Fibroblast of lung (primary cell): Measurements from ENCODE around the gene ZNF501. TPM values are rescaled to one million over a fixed set of nuclear protein-coding genes. Genes with fewer than 3 reads are reported as not detected.

Experiments used
- DNase-seq, 2 donors: peaks; one replicate each; pipeline versions ENCODE4 v3.0.0 to v3.0.0-alpha.2; 2010; ENCODE audit warnings: low read depth in 2 of 2
- H2AFZ ChIP-seq: 2 replicates; pipeline ENCODE4 v1.5.1; 2012; ENCODE audit warnings: low read length, control low read depth, inconsistent platforms
- H3K27ac ChIP-seq: 2 replicates; pipeline ENCODE4 v1.5.1; 2011; ENCODE audit warnings: low read length, control low read depth; ENCODE audit not compliant: insufficient read depth
- H3K27me3 ChIP-seq: 2 replicates; pipeline ENCODE4 v1.5.1; 2011; ENCODE audit warnings: mild to moderate bottlenecking, low read length; ENCODE audit not compliant: control insufficient read depth, insufficient read depth
- H3K36me3 ChIP-seq: 2 replicates; pipeline ENCODE4 v1.5.1; 2011; ENCODE audit warnings: low read length; ENCODE audit not compliant: control insufficient read depth, insufficient read depth
- H3K4me1 ChIP-seq: 2 replicates; pipeline ENCODE4 v1.5.1; 2011; ENCODE audit warnings: low read length; ENCODE audit not compliant: control insufficient read depth, insufficient read depth; ENCODE audit errors: extremely low read depth
- H3K4me2 ChIP-seq: 2 replicates; pipeline ENCODE4 v1.5.1; 2011; ENCODE audit warnings: low read length, control low read depth; ENCODE audit not compliant: insufficient read depth; ENCODE audit errors: extremely low read depth
- H3K4me3 ChIP-seq, 4 experiments: fragments of 200-600 bp in 1 of 4; sonication (generic) in 1 of 4; replicated peaks in 1 of 4; 2 replicates each; pipeline ENCODE4 v1.5.1; 2011 to 2016; ENCODE audit warnings: low read length in 4 of 4, low read depth in 3 of 4, mild to moderate bottlenecking in 3 of 4, control low read depth in 2 of 4, inconsistent platforms in 1 of 4, mixed read lengths in 1 of 4; ENCODE audit not compliant: insufficient read depth in 1 of 4; ENCODE audit errors: control extremely low read depth in 1 of 4
- H3K79me2 ChIP-seq: 2 replicates; pipeline ENCODE4 v1.5.1; 2012; ENCODE audit warnings: mild to moderate bottlenecking, low read length, inconsistent platforms; ENCODE audit not compliant: control insufficient read depth, insufficient read depth
- H3K9ac ChIP-seq: 2 replicates; pipeline ENCODE4 v1.5.1; 2011; ENCODE audit warnings: mild to moderate bottlenecking, low read length, control low read depth; ENCODE audit not compliant: insufficient read depth
- H3K9me3 ChIP-seq: 2 replicates; pipeline ENCODE4 v1.5.1; 2012; ENCODE audit warnings: low read depth, low read length; ENCODE audit not compliant: control insufficient read depth, insufficient read depth
- H4K20me1 ChIP-seq: 2 replicates; pipeline ENCODE4 v1.5.1; 2011; ENCODE audit warnings: low read length; ENCODE audit not compliant: control insufficient read depth, insufficient read depth; ENCODE audit errors: extremely low read depth
- CTCF ChIP-seq, 2 donors: IDR thresholded peaks in 1 of 2; conservative IDR thresholded peaks in 1 of 2; 1 replicate in 1 of 2; 2 replicates in 1 of 2; pipeline ENCODE4 v1.5.1; 2011 to 2012; ENCODE audit warnings: low read length in 2 of 2, control low read depth in 1 of 2, inconsistent platforms in 1 of 2, low read depth in 1 of 2, mild to moderate bottlenecking in 1 of 2
- EZH2 ChIP-seq: IDR thresholded peaks from 2 replicates; pipeline ENCODE4 v1.5.1; 2012; ENCODE audit warnings: low read length, control low read depth, mild to moderate bottlenecking; ENCODE audit errors: missing control alignments
- polyA plus RNA-seq, 2 donors: library from polyadenylated mRNA; depleted of rRNA in 1 of 2; stranded (reverse) in 1 of 2; unstranded in 1 of 2; fragments of >200 nt; gene quantifications; 2 replicates each; pipeline ENCODE4 v1.2.1, GENCODE V29; 2011 to 2012; ENCODE audit warnings: missing spikeins in 1 of 2
- total RNA-seq: library from RNA; depleted of rRNA; stranded (reverse); fragments of >200 nt; gene quantifications from 2 replicates; pipeline ENCODE4 v1.2.1, GENCODE V29; 2014

Gene ZNF501
- total and polyA plus RNA-seq, 2 donors (not counting 1 experiment from before 2014, with no cell fraction given), result 3.7 to 16.0 TPM

- no peak overlapping the region for H3K4me2 ChIP-seq
- H3K36me3 ChIP-seq, result no peaks in the 10 kb centered on the region
- peaks cover 17% of the 10 kb centered on the region for H3K79me2 ChIP-seq
- no peak for DNase-seq
- no peak for TF ChIP-seq CTCF (conservative IDR thresholded peaks at IDR 0.05 in 1 of 2, IDR thresholded peaks at IDR 0.05 in 1 of 2; ENCODE audit: low read depth in 1 of 2, low read length in 2 of 2)
- no peak for TF ChIP-seq EZH2
- H3K4me3 ChIP-seq, result no peak overlapping the region
- H3K9ac ChIP-seq, result no peak overlapping the region
- no peaks in the 10 kb centered on the region for H3K9me3 ChIP-seq
- no peaks in the 10 kb centered on the region for H4K20me1 ChIP-seq
- H3K4me1 ChIP-seq, result no peaks in the 10 kb centered on the region
- H3K27ac ChIP-seq, result no peak overlapping the region
- H2AFZ ChIP-seq, result no peak overlapping the region
- H3K27me3 ChIP-seq, result no peaks in the 10 kb centered on the region
Observed at GRCh38 chr3:44772099-44772442, 42.6 kb downstream of the ZNF501 start.

GRCh38 chr3:44782891-44783290, 53.5 kb downstream of the ZNF501 start:
- Histone ChIP-seq H3K4me3 (no peak overlapping the region), H3K27me3 (no peaks in the 10 kb centered on the region), H3K4me1 (no peaks in the 10 kb centered on the region), H4K20me1 (no peaks in the 10 kb centered on the region), H3K79me2 (no peaks in the 10 kb centered on the region), H3K9me3 (no peaks in the 10 kb centered on the region), H3K27ac (no peak overlapping the region), H2AFZ (no peak overlapping the region), H3K9ac (no peak overlapping the region), H3K4me2 (no peak overlapping the region), H3K36me3 (peaks cover 2% of the 10 kb centered on the region)
- DNase-seq, result no peak
- TF ChIP-seq CTCF (conservative IDR thresholded peaks at IDR 0.05 in 1 of 2, IDR thresholded peaks at IDR 0.05 in 1 of 2; ENCODE audit: low read depth in 1 of 2, low read length in 2 of 2) (no peak), EZH2 (no peak)

Other genes with a start within 250 kb of the ZNF501 start
- 8.5 and 13.2 TPM in 2 replicates for gene ZKSCAN7, start 174.4 kb upstream of the ZNF501 start, total RNA-seq
- gene ZKSCAN7, start 174.4 kb upstream of the ZNF501 start, polyA plus RNA-seq, result 2.2 and 3.0 TPM in 2 replicates
- gene ZNF660, start 144.7 kb upstream of the ZNF501 start, total RNA-seq, result 3.3 and 4.0 TPM in 2 replicates
- 0.44 and 0.92 TPM in 2 replicates for gene ZNF660, start 144.7 kb upstream of the ZNF501 start, polyA plus RNA-seq
- gene ZNF197, start 104.6 kb upstream of the ZNF501 start, total RNA-seq, result 20.3 and 20.8 TPM in 2 replicates
- gene ZNF197, start 104.6 kb upstream of the ZNF501 start, polyA plus RNA-seq, result 8.1 and 9.3 TPM in 2 replicates
- gene ZNF35, start 80.9 kb upstream of the ZNF501 start, total RNA-seq, result 9.8 and 11.2 TPM in 2 replicates
- 6.9 and 8.0 TPM in 2 replicates for gene ZNF35, start 80.9 kb upstream of the ZNF501 start, polyA plus RNA-seq
- gene ZNF502, start 17.0 kb upstream of the ZNF501 start, total RNA-seq, result 5.4 and 6.1 TPM in 2 replicates
- 3.1 and 4.2 TPM in 2 replicates for gene ZNF502, start 17.0 kb upstream of the ZNF501 start, polyA plus RNA-seq
- 18.3 and 20.0 TPM in 2 replicates for gene KIAA1143, start 32.0 kb downstream of the ZNF501 start, total RNA-seq
- 16.0 and 18.9 TPM in 2 replicates for gene KIAA1143, start 32.0 kb downstream of the ZNF501 start, polyA plus RNA-seq
- gene KIF15, start 32.2 kb downstream of the ZNF501 start, total RNA-seq, result 2.1 and 3.8 TPM in 2 replicates
- gene KIF15, start 32.2 kb downstream of the ZNF501 start, polyA plus RNA-seq, result 3.1 and 9.4 TPM in 2 replicates
- gene TMEM42, start 132.3 kb downstream of the ZNF501 start, total RNA-seq, result 17.2 and 25.3 TPM in 2 replicates
- gene TMEM42, start 132.3 kb downstream of the ZNF501 start, polyA plus RNA-seq, result 20.2 and 23.4 TPM in 2 replicates
- gene TGM4, start 145.0 kb downstream of the ZNF501 start, total RNA-seq, result not detected in 2 replicates
- gene TGM4, start 145.0 kb downstream of the ZNF501 start, polyA plus RNA-seq, result 0.02 TPM in 1 of 2 replicates, not detected in the other
- gene ZDHHC3, start 246.5 kb downstream of the ZNF501 start, total RNA-seq, result 37.8 and 53.2 TPM in 2 replicates
- gene ZDHHC3, start 246.5 kb downstream of the ZNF501 start, polyA plus RNA-seq, result 126 and 155 TPM in 2 replicates
- 36.7 and 58.8 TPM in 2 replicates for gene EXOSC7, start 246.6 kb downstream of the ZNF501 start, total RNA-seq
- 72.1 and 72.5 TPM in 2 replicates for gene EXOSC7, start 246.6 kb downstream of the ZNF501 start, polyA plus RNA-seq